NT2/D1 (cell line): ENCODE results near the gene TOM1.

ENCODE experiments used
- SUZ12 ChIP-seq: IDR thresholded peaks from 2 replicates; pipeline ENCODE4 v1.6.1; 2011; ENCODE audit not compliant: insufficient read length, insufficient read depth; ENCODE audit errors: extremely low read depth
- YY1 ChIP-seq: IDR thresholded peaks from 2 replicates; pipeline ENCODE4 v1.6.1; 2011; ENCODE audit not compliant: insufficient read length, insufficient read depth
- ZNF274 ChIP-seq: IDR thresholded peaks from 2 replicates; pipeline ENCODE4 v1.6.1; 2011; ENCODE audit warnings: mild to moderate bottlenecking, low read depth, low read length

GRCh38 chr22:35328472-35328885 lies 28.8 kb downstream of the TOM1 start:
- TF ChIP-seq YY1 (no peak), ZNF274 (no peak), SUZ12 (no peak)
